Glutamatergic neuron (in vitro differentiated cells): ENCODE results near the gene MTFP1. TPM values are rescaled to one million over a fixed set of nuclear protein-coding genes. Genes with fewer than 3 reads are reported as not detected.

ENCODE experiments used
- DNase-seq: peaks from one replicate; pipeline ENCODE4 v3.0.0; 2022
- H3K27ac Mint-ChIP-seq: one replicate; pipeline ENCODE4 v1.8.0; 2020; ENCODE audit warnings: mild to moderate bottlenecking, mixed read lengths, inconsistent platforms; ENCODE audit not compliant: unreplicated experiment
- H3K27me3 Mint-ChIP-seq: one replicate; pipeline ENCODE4 v1.8.0; 2020; ENCODE audit warnings: mild to moderate bottlenecking, moderate library complexity, mixed read lengths, inconsistent platforms; ENCODE audit not compliant: unreplicated experiment
- H3K36me3 Mint-ChIP-seq: one replicate; pipeline ENCODE4 v1.8.0; 2020; ENCODE audit warnings: mild to moderate bottlenecking, mixed read lengths, inconsistent platforms; ENCODE audit not compliant: unreplicated experiment
- H3K4me1 Mint-ChIP-seq: one replicate; pipeline ENCODE4 v1.8.0; 2020; ENCODE audit warnings: mild to moderate bottlenecking, low read depth, mixed read lengths, inconsistent platforms; ENCODE audit not compliant: unreplicated experiment
- H3K4me3 Mint-ChIP-seq: one replicate; pipeline ENCODE4 v1.8.0; 2020; ENCODE audit warnings: mild to moderate bottlenecking, mixed read lengths, inconsistent platforms; ENCODE audit not compliant: unreplicated experiment
- H3K9me3 Mint-ChIP-seq: one replicate; pipeline ENCODE4 v1.8.0; 2020; ENCODE audit warnings: mild to moderate bottlenecking, moderate library complexity, mixed read lengths, inconsistent platforms; ENCODE audit not compliant: unreplicated experiment
- CTCF ChIP-seq: fragments of 200-600 bp; sonication (generic); IDR thresholded peaks from one replicate; pipeline ENCODE4 v1.5.0; 2021; ENCODE audit not compliant: partially characterized antibody, unreplicated experiment
- total RNA-seq: library from RNA; stranded (reverse); fragmentation: NEBNext Ultra II Directional; extraction: Animal tissue kit (Norgen Biotek cat#: 25700); gene quantifications from one replicate; pipeline ENCODE4 v1.2.1, GENCODE V29; 2021; ENCODE audit not compliant: unreplicated experiment

The MTFP1 gene
- total RNA-seq, 1 donor from 2014 or later = 5.8 TPM

GRCh38 chr22:30452861-30453260 lies 27.3 kb downstream of the MTFP1 start:
- no peak overlapping the region for H3K4me3 Mint-ChIP-seq
- H3K4me1 Mint-ChIP-seq = no peaks in the 10 kb centered on the region
- H3K27me3 Mint-ChIP-seq = no peaks in the 10 kb centered on the region
- H3K27ac Mint-ChIP-seq = no peak overlapping the region
- H3K9me3 Mint-ChIP-seq = no peaks in the 10 kb centered on the region
- no peak for TF ChIP-seq CTCF
- DNase-seq = no peak
- no peaks in the 10 kb centered on the region for H3K36me3 Mint-ChIP-seq

- Mint-ChIP-seq H3K4me3 (no peak overlapping the region), H3K27ac (no peak overlapping the region), H3K27me3 (no peaks in the 10 kb centered on the region), H3K9me3 (no peaks in the 10 kb centered on the region), H3K36me3 (no peaks in the 10 kb centered on the region), H3K4me1 (no peaks in the 10 kb centered on the region)
- no peak for TF ChIP-seq CTCF
- DNase-seq = no peak
Observed at GRCh38 chr22:30453731-30454510, 28.4 kb downstream of the MTFP1 start.

- no peak overlapping the region for H3K4me3 Mint-ChIP-seq
- H3K27ac Mint-ChIP-seq = no peak overlapping the region
- H3K9me3 Mint-ChIP-seq = no peaks in the 10 kb centered on the region
- H3K4me1 Mint-ChIP-seq = no peaks in the 10 kb centered on the region
- TF ChIP-seq CTCF = no peak
- no peak for DNase-seq
- no peaks in the 10 kb centered on the region for H3K36me3 Mint-ChIP-seq
- H3K27me3 Mint-ChIP-seq = no peaks in the 10 kb centered on the region
Observed at GRCh38 chr22:30455075-30455840, 29.7 kb downstream of the MTFP1 start.

- H3K9me3 Mint-ChIP-seq = no peaks in the 10 kb centered on the region
- no peaks in the 10 kb centered on the region for H3K36me3 Mint-ChIP-seq
- no peaks in the 10 kb centered on the region for H3K4me1 Mint-ChIP-seq
- DNase-seq = no peak
- H3K4me3 Mint-ChIP-seq = no peak overlapping the region
- H3K27ac Mint-ChIP-seq = no peak overlapping the region
- no peaks in the 10 kb centered on the region for H3K27me3 Mint-ChIP-seq
- no peak for TF ChIP-seq CTCF
Observed at GRCh38 chr22:30457981-30458380, 32.4 kb downstream of the MTFP1 start.
